Measurements from ENCODE around the gene UGT1A6. TPM values are rescaled to one million over a fixed set of nuclear protein-coding genes. Genes with fewer than 3 reads are reported as not detected.

The UGT1A6 gene
- total RNA-seq, 3 donors from 2014 or later, result not detected

DNA sequence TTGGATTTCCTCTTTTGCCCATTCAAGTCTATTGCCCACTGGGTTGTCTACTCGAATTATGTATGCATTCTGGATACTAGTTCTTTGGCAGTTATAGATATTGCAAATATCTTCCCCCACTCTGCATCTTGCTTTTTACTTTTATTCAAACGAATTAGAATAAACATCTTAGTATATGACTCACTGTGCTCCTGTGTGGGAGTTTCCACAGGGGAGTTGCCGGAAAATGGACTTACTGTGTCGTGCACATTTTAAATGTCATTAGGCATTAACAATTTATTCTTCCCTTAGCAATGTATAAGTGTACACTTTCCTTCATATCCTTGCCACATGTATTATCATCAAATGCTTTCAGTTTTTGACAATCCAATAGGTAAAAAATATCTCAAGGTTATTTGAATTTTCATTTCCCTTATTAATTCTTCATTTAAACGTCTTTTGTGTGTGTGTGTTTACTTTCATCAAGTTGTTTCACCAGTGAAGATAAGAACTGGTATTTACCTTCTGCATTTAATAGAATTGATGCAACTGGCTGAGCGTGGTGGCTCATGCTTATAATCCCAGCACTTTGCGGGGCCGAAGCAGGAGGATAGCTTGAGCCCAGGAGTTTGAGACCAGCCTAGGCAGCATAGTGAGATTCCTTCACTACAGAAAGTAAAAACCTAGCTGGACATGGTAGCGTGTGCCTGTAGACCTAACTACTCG is 15.4 kb downstream of the UGT1A6 start:
- intact Hi-C loops (cut with DNase I; ENCODE audit: low total_unique reads), result no loop called here
- DNase-seq (ENCODE audit: low spot score in 2 of 2), result no peak
- H3K27ac ChIP-seq, result no peak overlapping the region
- H3K36me3 ChIP-seq, result no peaks in the 10 kb centered on the region
- no peaks in the 10 kb centered on the region for H3K4me1 ChIP-seq
- H3K9me3 ChIP-seq, result no peaks in the 10 kb centered on the region
- H3K27me3 ChIP-seq, result no peaks in the 10 kb centered on the region
- TF ChIP-seq POLR2A (IDR thresholded peaks at IDR 0.05), result no peak
- TF ChIP-seq, protein P1, sequence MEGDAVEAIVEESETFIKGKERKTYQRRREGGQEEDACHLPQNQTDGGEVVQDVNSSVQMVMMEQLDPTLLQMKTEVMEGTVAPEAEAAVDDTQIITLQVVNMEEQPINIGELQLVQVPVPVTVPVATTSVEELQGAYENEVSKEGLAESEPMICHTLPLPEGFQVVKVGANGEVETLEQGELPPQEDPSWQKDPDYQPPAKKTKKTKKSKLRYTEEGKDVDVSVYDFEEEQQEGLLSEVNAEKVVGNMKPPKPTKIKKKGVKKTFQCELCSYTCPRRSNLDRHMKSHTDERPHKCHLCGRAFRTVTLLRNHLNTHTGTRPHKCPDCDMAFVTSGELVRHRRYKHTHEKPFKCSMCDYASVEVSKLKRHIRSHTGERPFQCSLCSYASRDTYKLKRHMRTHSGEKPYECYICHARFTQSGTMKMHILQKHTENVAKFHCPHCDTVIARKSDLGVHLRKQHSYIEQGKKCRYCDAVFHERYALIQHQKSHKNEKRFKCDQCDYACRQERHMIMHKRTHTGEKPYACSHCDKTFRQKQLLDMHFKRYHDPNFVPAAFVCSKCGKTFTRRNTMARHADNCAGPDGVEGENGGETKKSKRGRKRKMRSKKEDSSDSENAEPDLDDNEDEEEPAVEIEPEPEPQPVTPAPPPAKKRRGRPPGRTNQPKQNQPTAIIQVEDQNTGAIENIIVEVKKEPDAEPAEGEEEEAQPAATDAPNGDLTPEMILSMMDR (IDR thresholded peaks at IDR 0.05), result no peak
- no peak for TF ChIP-seq POLR2AphosphoS5 (IDR thresholded peaks at IDR 0.05)
- H3K4me3 ChIP-seq, result no peak overlapping the region

DNA sequence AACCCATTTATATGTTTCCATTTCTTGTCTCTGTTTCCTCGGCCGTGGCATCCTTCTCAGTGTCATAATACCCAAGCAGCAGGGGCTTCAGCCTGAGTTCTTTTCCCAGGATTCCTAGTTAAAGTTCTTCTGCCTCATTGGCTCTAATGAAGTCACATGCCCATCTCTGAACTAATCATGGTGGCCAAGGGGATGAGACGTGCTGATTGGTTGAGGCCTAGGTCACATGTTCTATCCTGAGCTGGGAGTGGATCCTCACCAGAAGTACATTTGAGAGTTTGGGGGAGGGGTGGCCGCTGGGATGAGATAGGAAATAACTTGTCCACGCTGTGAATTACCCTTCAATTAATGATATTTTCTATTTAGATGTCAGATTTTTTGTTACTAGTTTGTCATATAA is 16.3 kb downstream of the UGT1A6 start:
- H3K27ac ChIP-seq, result no peak overlapping the region
- TF ChIP-seq POLR2AphosphoS5 (IDR thresholded peaks at IDR 0.05), result no peak
- TF ChIP-seq, protein P1 (IDR thresholded peaks at IDR 0.05), result no peak
- TF ChIP-seq POLR2A (IDR thresholded peaks at IDR 0.05), result no peak
- intact Hi-C loops (cut with DNase I; ENCODE audit: low total_unique reads), result no loop called here
- no peaks in the 10 kb centered on the region for H3K9me3 ChIP-seq
- no peaks in the 10 kb centered on the region for H3K4me1 ChIP-seq
- DNase-seq (ENCODE audit: low spot score in 2 of 2), result no peak
- no peaks in the 10 kb centered on the region for H3K36me3 ChIP-seq
- no peak overlapping the region for H3K4me3 ChIP-seq
- no peaks in the 10 kb centered on the region for H3K27me3 ChIP-seq

DNA sequence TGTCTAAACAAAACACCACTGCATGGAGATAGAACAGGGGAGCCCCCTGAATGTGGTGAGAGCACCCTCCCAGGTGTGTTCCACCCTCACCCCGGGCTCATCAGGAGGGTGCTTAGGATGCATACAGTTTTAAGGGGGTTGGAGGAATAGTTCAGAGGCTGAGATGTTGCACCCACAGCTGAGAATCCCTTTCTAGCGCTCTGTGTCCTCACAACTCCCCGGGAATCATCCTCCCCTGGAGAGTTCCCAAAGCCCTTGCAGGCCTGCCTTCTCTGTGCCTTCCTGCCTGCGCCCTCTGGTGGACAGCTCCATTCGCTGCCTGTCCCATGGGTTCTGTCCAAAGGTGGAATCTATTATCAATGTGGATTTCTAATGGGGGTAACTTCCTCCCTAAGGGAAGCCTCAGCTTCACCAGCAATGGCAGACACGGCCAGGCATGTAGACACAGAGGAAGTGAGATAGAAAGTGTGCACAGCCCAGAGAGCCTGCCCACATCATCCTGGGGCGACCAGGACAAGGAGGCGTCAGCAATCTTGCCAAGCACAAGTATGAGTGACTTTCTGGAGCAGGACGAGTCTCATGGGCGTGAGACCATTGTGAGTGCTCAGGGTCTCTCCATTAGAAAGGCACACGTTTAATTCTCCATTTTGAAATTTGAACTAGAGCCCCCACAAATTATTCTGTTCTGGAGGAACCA is 18.8 kb downstream of the UGT1A6 start:
- Histone ChIP-seq H3K9me3 (no peaks in the 10 kb centered on the region), H3K27ac (no peak overlapping the region), H3K4me1 (no peaks in the 10 kb centered on the region), H3K36me3 (no peaks in the 10 kb centered on the region), H3K4me3 (no peak overlapping the region), H3K27me3 (no peaks in the 10 kb centered on the region)
- intact Hi-C loops (cut with DNase I; ENCODE audit: low total_unique reads), result loop anchor here (10.0 kb wide), 1 partner anchor 267 kb away; no protein-coding TSS in a partner anchor
- peak; percentile 24 to 84 for DNase-seq (ENCODE audit: low spot score in 2 of 2)
- TF ChIP-seq, protein P1 (IDR thresholded peaks at IDR 0.05), result peak; percentile 62 to 69 (median 63)
- no peak for TF ChIP-seq POLR2A (IDR thresholded peaks at IDR 0.05)

DNA sequence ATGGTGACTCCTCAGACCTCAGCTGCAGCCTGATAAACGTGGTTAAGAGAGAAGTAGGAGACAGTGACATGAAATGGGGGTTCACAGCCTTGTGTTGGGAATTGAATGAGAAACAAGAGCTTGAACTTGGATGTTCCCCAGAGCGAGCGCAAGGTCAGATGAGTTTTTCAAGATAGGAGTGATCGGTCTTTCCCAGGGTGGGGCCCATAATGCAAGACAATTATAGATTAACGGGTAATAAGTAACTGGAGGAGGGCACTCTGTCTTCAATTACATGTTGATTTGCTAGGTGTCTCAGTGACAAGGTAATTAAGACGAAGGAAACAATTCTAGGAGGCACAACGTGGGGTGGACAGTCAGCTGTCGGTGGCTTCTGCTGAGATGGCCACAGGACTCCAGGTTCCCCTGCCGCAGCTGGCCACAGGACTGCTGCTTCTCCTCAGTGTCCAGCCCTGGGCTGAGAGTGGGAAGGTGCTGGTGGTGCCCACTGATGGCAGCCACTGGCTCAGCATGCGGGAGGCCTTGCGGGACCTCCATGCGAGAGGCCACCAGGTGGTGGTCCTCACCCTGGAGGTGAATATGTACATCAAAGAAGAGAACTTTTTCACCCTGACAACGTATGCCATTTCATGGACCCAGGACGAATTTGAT is 20.0 kb downstream of the UGT1A6 start, which contains the start of gene UGT1A5:
Gene UGT1A5 (plus strand): TSS at position 297 of the 651 bp plus-strand sequence. CDS start 85 bp downstream, at position 382.
- no peaks in the 10 kb centered on the region for H3K36me3 ChIP-seq
- intact Hi-C loops (cut with DNase I; ENCODE audit: low total_unique reads), result loop anchor here (10.0 kb wide), 1 partner anchor 268 kb away; no protein-coding TSS in a partner anchor
- H3K27ac ChIP-seq, result no peak within 1 kb of the TSS
- TF ChIP-seq POLR2A (IDR thresholded peaks at IDR 0.05) (no peak), POLR2AphosphoS5 (IDR thresholded peaks at IDR 0.05) (no peak)
- TF ChIP-seq, protein P1 (IDR thresholded peaks at IDR 0.05), result no peak
- H3K4me1 ChIP-seq, result no peaks in the 10 kb centered on the region
- no peak within 1 kb of the TSS for H3K4me3 ChIP-seq
- no peaks in the 10 kb centered on the region for H3K27me3 ChIP-seq
- no peaks in the 10 kb centered on the region for H3K9me3 ChIP-seq
- DNase-seq (ENCODE audit: low spot score in 2 of 2), result no peak

Measured in breast epithelium (tissue), 4 donors.